Measurements from ENCODE around the gene PLPP2. TPM values are rescaled to one million over a fixed set of nuclear protein-coding genes. Genes with fewer than 3 reads are reported as not detected.

Gene PLPP2
- total RNA-seq, 4 donors from 2014 or later, result 2.5 to 22.2 (median 9.3) TPM

DNA sequence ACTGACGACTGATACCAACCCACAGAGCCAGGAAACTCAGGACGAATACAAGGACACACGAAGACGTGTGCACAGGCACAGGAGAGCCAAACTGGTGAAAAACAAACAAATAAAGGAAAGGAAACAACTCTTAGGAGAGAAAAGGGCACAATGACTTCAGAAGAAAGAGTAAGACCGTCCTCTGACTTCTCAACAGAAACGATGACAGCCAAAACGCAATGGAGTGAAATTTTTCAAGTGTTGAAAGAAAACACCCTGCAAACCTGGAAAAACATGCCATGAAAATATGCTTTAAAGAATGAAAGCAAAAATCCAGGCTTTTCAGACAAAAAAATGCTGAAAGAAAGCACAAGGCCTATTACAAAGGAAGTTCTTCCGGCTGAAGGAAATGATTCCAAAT is 24.6 kb upstream of the PLPP2 start:
- Histone ChIP-seq H3K27me3 (no peaks in the 10 kb centered on the region), H3K4me1 (no peaks in the 10 kb centered on the region), H3K27ac (no peak overlapping the region), H3K9me3 (peaks cover 0 to 9% (median 0%) of the 10 kb centered on the region in 4 donors), H3K4me3 (no peak overlapping the region), H3K36me3 (peaks cover 0 to 93% (median 9%) of the 10 kb centered on the region in 3 donors)
- TF ChIP-seq, protein P1, sequence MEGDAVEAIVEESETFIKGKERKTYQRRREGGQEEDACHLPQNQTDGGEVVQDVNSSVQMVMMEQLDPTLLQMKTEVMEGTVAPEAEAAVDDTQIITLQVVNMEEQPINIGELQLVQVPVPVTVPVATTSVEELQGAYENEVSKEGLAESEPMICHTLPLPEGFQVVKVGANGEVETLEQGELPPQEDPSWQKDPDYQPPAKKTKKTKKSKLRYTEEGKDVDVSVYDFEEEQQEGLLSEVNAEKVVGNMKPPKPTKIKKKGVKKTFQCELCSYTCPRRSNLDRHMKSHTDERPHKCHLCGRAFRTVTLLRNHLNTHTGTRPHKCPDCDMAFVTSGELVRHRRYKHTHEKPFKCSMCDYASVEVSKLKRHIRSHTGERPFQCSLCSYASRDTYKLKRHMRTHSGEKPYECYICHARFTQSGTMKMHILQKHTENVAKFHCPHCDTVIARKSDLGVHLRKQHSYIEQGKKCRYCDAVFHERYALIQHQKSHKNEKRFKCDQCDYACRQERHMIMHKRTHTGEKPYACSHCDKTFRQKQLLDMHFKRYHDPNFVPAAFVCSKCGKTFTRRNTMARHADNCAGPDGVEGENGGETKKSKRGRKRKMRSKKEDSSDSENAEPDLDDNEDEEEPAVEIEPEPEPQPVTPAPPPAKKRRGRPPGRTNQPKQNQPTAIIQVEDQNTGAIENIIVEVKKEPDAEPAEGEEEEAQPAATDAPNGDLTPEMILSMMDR (IDR thresholded peaks at IDR 0.05), result no peak
- TF ChIP-seq POLR2A (IDR thresholded peaks at IDR 0.05), result no peak
- no peak for DNase-seq (ENCODE audit: low spot score in 2 of 2)
- WGBS, 2 donors, result 91 to 92% methylated on average over 8 of the region's 8 CpGs

DNA sequence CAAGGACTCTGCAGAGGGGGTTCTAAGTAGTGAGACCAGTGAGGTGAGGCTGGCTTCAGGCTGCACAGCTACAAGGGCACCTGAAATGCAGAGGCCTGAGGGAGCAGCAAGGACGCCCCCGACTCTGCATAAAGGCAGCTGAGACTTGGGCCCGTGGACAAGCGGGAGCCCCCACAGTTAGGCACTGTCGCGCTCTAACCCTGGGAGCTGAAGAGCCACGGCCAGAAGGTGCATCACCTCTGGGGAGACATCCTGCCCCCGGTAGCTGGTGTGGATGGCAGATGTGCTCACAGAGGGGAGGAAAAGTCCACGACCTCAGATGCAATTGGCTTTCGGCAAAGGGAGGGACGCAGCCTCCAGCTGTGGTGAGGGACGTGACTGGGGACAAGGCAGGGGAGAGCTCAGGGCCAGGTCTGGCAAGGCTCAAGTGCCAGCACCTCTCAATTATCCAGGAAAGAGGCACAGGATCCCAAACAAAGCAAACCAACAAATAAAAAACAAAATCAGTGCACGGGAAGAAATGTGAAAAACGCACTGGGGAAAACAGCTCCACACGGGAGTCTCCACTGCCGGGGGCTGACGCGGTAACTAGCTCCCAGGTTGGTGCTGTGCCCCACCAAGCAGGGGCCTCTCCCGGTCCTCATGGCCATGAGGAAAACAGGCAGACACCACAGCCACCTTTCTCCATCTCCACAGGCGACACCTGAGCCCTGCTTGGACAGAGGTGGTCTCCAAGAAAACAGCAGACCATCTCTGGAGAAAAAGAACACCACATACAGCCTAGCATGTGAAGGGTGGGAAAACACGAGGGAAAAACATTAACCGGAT is 23.0 kb upstream of the PLPP2 start:
- 87 to 88% methylated on average over 21 to 22 of the region's 22 CpGs for WGBS, 2 donors
- Histone ChIP-seq H3K27me3 (no peaks in the 10 kb centered on the region), H3K4me1 (no peaks in the 10 kb centered on the region), H3K27ac (no peak overlapping the region), H3K4me3 (no peak overlapping the region), H3K9me3 (peaks cover 0 to 9% (median 0%) of the 10 kb centered on the region in 4 donors), H3K36me3 (peaks cover 0 to 85% (median 9%) of the 10 kb centered on the region in 3 donors)
- TF ChIP-seq POLR2A (IDR thresholded peaks at IDR 0.05), result no peak
- TF ChIP-seq, protein P1 (IDR thresholded peaks at IDR 0.05), result no peak
- TF ChIP-seq EP300 (IDR thresholded peaks at IDR 0.05), result no peak
- DNase-seq (ENCODE audit: low spot score in 2 of 2), result no peak

DNA sequence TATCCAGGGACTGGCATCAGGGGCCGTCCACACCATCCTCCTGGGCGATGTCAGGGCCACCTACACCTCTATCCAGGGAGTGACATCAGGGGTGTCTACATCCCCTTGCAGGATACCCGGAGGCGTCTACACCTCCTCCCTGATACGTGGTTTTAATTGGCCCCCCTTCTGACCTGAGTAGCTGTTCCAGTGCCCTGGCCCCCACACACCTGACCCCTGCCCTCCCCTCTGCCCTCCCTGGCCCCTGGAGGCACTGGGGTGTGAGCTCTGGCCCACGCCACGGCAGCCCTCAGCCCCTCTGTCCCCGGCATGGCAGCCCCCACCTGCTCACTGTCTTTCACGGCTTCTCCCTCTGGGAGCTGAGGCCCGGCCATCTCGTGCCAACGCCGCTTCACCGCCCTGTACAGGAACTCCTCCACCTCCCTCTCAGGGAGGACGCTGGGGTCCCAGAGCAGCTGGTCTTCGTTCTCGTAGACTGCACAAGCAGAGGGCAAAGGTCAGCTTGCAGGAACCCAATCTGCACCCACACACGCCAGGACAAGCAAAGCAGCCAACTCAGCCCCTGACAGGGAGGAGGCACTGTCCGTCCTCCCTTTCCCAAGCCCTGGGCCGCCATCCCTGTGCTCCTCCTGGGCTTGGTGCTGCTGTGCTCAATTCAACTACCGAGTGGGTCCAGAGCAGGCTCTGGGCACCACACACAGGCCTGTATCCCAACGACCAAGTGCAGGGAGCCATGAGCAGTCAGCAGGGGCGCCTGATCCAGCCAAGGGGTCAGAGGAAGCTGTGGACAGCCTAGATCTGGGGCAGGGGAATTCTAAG is 22.2 kb upstream of the PLPP2 start:
- peak overlapping the region in 1 of 4 donors; percentile 31 for H3K27ac ChIP-seq
- DNase-seq (ENCODE audit: low spot score in 2 of 2), result no peak
- peaks cover 0 to 85% (median 9%) of the 10 kb centered on the region in 3 donors for H3K36me3 ChIP-seq

DNA sequence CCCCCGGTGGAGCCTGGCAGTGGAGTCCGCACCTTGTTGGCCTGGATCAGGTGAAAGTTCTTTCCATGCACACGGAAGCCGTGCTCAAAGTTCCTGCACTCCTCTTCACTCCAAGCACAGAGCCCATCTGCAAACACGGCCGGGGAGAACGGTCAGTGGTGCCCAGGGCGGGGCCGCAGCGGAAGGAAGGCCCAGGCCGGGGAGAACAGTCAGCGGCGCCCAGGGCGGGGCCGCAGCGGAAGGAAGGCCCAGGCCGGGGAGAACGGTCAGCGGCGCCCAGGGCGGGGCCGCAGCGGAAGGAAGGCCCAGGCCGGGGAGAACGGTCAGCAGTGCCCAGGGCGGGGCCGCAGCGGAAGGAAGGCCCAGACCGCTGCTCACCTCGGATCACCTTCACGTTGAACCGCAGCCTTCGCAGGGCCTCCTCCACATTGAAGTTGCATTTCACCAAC is 20.6 kb upstream of the PLPP2 start:
- Histone ChIP-seq H3K4me3 (peak overlapping the region in 1 of 4 donors; percentile 36), H3K27ac (no peak overlapping the region), H3K27me3 (no peaks in the 10 kb centered on the region), H3K36me3 (peaks cover 3 to 87% (median 12%) of the 10 kb centered on the region in 3 donors), H3K4me1 (no peaks in the 10 kb centered on the region), H3K9me3 (no peaks in the 10 kb centered on the region)
- TF ChIP-seq, protein P1 (IDR thresholded peaks at IDR 0.05), result no peak
- TF ChIP-seq EP300 (IDR thresholded peaks at IDR 0.05), result no peak
- 82 to 87% methylated on average over 33 of the region's 33 CpGs for WGBS, 2 donors
- DNase-seq (ENCODE audit: low spot score in 2 of 2), result no peak

More for the DNA sequence above, 22.2 kb upstream of the PLPP2 start:
- H3K9me3 ChIP-seq, result peaks cover 0 to 7% (median 0%) of the 10 kb centered on the region in 4 donors
- no peak overlapping the region for H3K4me3 ChIP-seq
- no peaks in the 10 kb centered on the region for H3K27me3 ChIP-seq
- 67 to 71% methylated on average over 21 to 22 of the region's 23 CpGs for WGBS, 2 donors
- TF ChIP-seq EP300 (IDR thresholded peaks at IDR 0.05), result no peak
- TF ChIP-seq, protein P1 (IDR thresholded peaks at IDR 0.05), result no peak
- TF ChIP-seq POLR2A (IDR thresholded peaks at IDR 0.05), result no peak
- no peaks in the 10 kb centered on the region for H3K4me1 ChIP-seq
